ENCODE measurements around the gene CNR2.
"Not testable (repeated sequence)": the region's sequence is repeated elsewhere in the genome, so short reads cannot be mapped to it uniquely, and the experiment has no call there.

Gene CNR2

GRCh38 chr1:23827717-23828116, 85.4 kb downstream of the CNR2 start:
- FAIRE-seq: no peak

DNA sequence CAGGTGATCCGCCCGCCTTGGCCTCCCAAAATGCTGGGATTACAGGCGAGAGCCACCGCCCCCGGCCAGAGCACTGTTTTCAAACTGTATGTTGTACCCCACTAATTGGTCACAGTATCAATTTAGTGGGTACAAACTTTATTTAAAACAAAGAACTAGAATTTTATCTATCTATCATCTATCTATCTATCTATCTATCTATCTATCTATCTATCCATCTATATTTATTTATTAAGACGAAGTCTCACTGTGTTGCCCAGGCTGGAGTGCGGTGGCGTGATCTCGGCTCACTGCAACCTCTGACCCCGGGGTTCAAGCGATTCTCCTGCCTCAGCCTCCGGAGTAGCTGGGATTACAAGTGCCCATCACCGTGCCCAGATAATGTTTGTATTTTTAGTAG, 86.6 kb downstream of the CNR2 start:
- not testable (repeated sequence) for FAIRE-seq

DNA sequence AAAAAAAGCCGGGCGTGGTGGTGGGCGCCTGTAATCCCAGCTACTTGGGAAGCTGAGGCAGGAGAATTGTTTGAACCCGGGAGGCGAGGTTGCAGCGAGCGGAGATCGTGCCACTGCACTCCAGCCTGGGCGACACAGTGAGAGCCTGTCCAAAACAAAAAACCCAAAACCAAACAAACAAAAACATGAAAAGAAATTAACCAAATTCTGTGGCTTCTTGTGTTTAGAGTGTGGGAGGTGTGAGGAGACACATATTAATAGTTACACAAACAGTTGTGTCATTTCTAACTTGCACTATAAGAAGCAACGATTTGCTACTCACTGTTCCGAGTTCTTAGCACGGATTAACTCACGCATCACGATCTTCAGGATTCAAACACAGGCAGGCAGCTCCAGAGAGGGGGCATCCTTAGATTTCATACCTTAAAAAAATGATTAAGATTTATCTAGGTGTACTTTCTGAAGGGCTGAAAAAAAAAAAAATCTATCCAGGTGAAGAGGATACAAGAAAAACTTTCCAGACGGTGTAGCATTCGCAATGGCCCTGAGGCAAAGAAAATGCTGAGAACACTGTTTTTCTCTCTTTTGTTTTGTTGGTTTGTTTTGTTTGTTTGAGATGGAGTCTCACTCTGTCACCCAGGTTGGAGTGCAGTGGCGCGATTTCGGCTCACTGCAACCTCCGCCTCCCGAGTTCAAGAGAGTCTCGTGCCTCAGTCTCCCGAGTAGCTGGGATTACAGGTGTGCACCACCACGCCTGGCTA, 87.2 kb downstream of the CNR2 start:
- FAIRE-seq: no peak

GRCh38 chr1:23825076-23825761, 87.9 kb downstream of the CNR2 start, which contains the start of gene HMGCL:
Gene HMGCL, minus strand, starts transcription at chr1:23825429. Its CDS starts 14 bp downstream, at chr1:23825415.
- no peak for FAIRE-seq

GRCh38 chr1:23824711-23825075, 88.5 kb downstream of the CNR2 start:
- no peak for FAIRE-seq

- FAIRE-seq: no peak
These were observed 89.4 kb downstream of the CNR2 start for GRCh38 chr1:23823767-23824166.
